ENCODE data around the gene TEX35. TPM values are rescaled to one million over a fixed set of nuclear protein-coding genes. Genes with fewer than 3 reads are reported as not detected.

The TEX35 gene
- total RNA-seq (under 1 TPM in 2 of 10 donors, not detected in 8; 0.09 to 0.56 TPM), polyA plus RNA-seq (under 1 TPM in 1 of 2 donors, not detected in 1; 0.03 TPM)
- long read RNA-seq, donor 1, partial matches to known transcripts, result 0 of 1 reads
- long read RNA-seq, donor 1, other reads (novel, unspliced or antisense), result 1 of 1 reads
- long read RNA-seq, donor 2, result 0 reads
- long read RNA-seq, donor 3, result 0 reads

- no peaks in the 10 kb centered on the region for H3K27me3 ChIP-seq
- H3K4me1 ChIP-seq, result peaks cover 0 to 25% (median 9%) of the 10 kb centered on the region in 9 donors
- no peaks in the 10 kb centered on the region for H3K36me3 ChIP-seq
- intact Hi-C loops (cut with DNase I), result no loop called here
- DNase-seq (no peak), ATAC-seq (peak in 1 of 8 donors; percentile 10)
- H3K9me3 ChIP-seq, result no peaks in the 10 kb centered on the region
- 96 to 98% methylated on average over 19 of the region's 19 CpGs for WGBS, 2 donors
- H3K4me3 ChIP-seq, result no peak within 1 kb of the TSS
- no peak for TF ChIP-seq CTCF (IDR thresholded peaks at IDR 0.05)
- H3K27ac ChIP-seq, result peak within 1 kb of the TSS in 4 of 10 donors; percentile 1 to 37 (median 22)
These were observed at the start of gene TEX35 for GRCh38 chr1:178512566-178513277. TEX35 (plus strand) TSS chr1:178513109; CDS start chr1:178513189, 80 bp downstream.

DNA sequence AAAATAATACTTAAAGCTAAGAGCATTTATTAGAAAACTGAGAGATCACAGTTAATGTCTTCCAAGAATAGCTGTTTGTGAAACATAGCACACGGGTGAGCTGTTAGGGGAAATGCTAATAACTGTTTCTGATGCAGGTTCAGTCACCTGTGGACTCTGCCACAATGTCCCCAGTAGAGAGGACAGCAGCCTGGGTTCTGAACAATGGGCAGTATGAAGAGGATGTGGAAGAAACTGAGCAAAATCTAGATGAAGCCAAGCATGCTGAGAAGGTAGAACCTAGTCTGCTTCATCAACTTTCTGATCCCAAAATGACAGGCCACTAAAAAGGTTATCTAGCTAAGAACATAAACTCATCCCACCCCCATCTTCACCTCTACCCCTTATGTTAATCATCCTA lies 48.8 kb upstream of the TEX35 start:
- Histone ChIP-seq H3K4me1 (peaks cover 0 to 22% (median 7%) of the 10 kb centered on the region in 9 donors), H3K36me3 (peaks cover 0 to 66% (median 28%) of the 10 kb centered on the region in 9 donors), H3K27ac (no peak overlapping the region), H3K4me3 (no peak overlapping the region), H3K9me3 (no peaks in the 10 kb centered on the region), H3K27me3 (no peaks in the 10 kb centered on the region)
- WGBS, 2 donors, result 92 to 95% methylated on average over 1 of the region's 1 CpG
- intact Hi-C loops (cut with DNase I), result loop anchor here in 1 of 10 donors (5.0 kb wide), 1 partner anchor 152 kb away; no protein-coding TSS in a partner anchor
- no peak for DNase-seq
- ATAC-seq, result no peak
- no peak for TF ChIP-seq CTCF (IDR thresholded peaks at IDR 0.05)

DNA sequence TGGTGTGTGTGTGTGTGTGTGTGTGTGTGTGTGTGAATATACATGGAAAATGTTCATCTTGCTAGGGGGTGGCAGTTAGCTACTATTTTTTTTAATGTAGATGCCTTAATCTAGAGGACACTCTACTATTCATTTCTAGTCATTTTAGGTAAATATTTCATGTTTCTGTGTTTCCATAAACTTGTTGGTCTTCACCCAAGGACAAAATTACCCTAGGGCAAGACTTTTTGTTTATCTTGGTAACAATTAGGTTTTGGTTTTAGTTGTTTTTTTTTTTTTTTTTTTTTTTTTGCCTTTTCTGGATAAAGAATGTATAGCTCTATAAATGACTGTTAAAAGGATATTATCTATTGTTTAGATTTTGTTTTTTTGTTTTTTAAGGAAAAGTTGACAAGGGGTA lies 48.3 kb upstream of the TEX35 start:
- Histone ChIP-seq H3K27me3 (no peaks in the 10 kb centered on the region), H3K4me1 (peaks cover 0 to 20% (median 6%) of the 10 kb centered on the region in 9 donors), H3K27ac (no peak overlapping the region), H3K9me3 (no peaks in the 10 kb centered on the region), H3K36me3 (peaks cover 0 to 66% (median 32%) of the 10 kb centered on the region in 9 donors), H3K4me3 (no peak overlapping the region)
- no peak for ATAC-seq
- TF ChIP-seq CTCF (IDR thresholded peaks at IDR 0.05), result no peak
- DNase-seq, result no peak
- intact Hi-C loops (cut with DNase I), result loop anchor here in 1 of 10 donors (5.0 kb wide), 1 partner anchor 152 kb away; no protein-coding TSS in a partner anchor

DNA sequence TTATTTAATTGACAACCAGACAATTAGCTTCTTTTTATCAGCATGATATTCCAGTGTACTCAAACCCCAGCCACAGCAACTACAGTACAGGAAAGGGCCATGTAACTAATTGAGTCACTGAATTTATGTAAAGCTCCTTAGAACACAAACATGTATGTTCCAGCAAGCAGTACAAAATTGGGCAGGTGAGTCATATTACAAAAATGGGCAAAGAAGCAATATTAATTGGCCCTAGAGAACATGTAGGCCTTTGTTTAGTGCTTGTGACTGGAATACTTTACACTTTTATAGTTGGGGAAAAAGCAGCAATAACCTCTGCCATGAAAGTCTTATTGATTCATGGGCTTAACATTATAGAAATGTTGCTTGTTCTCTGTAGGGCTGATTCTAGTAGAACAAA lies 47.9 kb upstream of the TEX35 start:
- Histone ChIP-seq H3K9me3 (no peaks in the 10 kb centered on the region), H3K27me3 (no peaks in the 10 kb centered on the region), H3K4me1 (peaks cover 0 to 16% (median 6%) of the 10 kb centered on the region in 9 donors), H3K36me3 (peaks cover 0 to 69% (median 32%) of the 10 kb centered on the region in 9 donors), H3K4me3 (no peak overlapping the region), H3K27ac (no peak overlapping the region)
- no peak for TF ChIP-seq CTCF (IDR thresholded peaks at IDR 0.05)
- ATAC-seq (no peak), DNase-seq (no peak)
- intact Hi-C loops (cut with DNase I), result no loop called here

Data from heart right ventricle (tissue), 16 donors.